ENCODE measurements around the gene ZNF205. TPM values are rescaled to one million over a fixed set of nuclear protein-coding genes. Genes with fewer than 3 reads are reported as not detected.

The ZNF205 gene
- total and polyA plus RNA-seq, 2 donors (not counting 1 experiment from before 2014, with no cell fraction given): 3.4 to 16.0 TPM

DNA sequence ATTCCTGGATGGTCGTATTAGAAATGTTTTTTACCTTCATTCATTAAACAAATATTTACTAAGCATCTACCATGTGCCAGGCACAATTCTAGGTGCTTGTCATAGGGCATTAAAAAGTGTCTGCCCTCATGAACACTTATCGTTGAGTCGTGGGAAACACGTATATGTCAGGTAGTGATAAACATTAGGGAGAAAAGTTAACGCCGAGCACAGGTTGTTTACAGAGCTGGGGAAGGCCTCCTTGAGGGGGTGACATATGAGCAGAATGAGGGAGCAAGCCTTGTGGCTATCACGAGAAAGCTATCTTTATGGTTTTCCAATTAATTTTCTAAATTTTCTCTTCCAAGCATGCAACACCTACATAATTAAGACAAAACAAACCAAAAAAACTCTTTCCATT is 21.5 kb downstream of the ZNF205 start:
- Histone ChIP-seq H3K27ac (ENCODE audit: insufficient read depth, low read length) (peak overlapping the region; percentile 98), H3K4me1 (ENCODE audit: control insufficient read depth, extremely low read depth, insufficient read depth, low read length) (peaks cover 10% of the 10 kb centered on the region), H4K20me1 (ENCODE audit: control insufficient read depth, extremely low read depth, insufficient read depth, low read length) (no peaks in the 10 kb centered on the region), H3K36me3 (ENCODE audit: control insufficient read depth, insufficient read depth, low read length) (peaks cover 7% of the 10 kb centered on the region), H3K9me3 (ENCODE audit: control insufficient read depth, insufficient read depth, low read depth, low read length) (no peaks in the 10 kb centered on the region), H3K9ac (ENCODE audit: insufficient read depth, low read length) (peak overlapping the region; percentile 97), H3K4me2 (ENCODE audit: extremely low read depth, insufficient read depth, low read length) (peak overlapping the region; percentile 93), H3K79me2 (ENCODE audit: control insufficient read depth, insufficient read depth, low read length) (peaks cover 27% of the 10 kb centered on the region), H3K27me3 (ENCODE audit: control insufficient read depth, insufficient read depth, low read length) (no peaks in the 10 kb centered on the region), H2AFZ (ENCODE audit: low read length) (no peak overlapping the region), H3K4me3 (replicated peaks in 1 of 4; ENCODE audit: control extremely low read depth in 1 of 4, insufficient read depth in 1 of 4, low read depth in 3 of 4, low read length in 4 of 4) (peak overlapping the region; percentile 95 to 100 (median 98))
- TF ChIP-seq EZH2 (IDR thresholded peaks at IDR 0.05; ENCODE audit: low read length, missing control alignments): no peak
- TF ChIP-seq, protein P1, sequence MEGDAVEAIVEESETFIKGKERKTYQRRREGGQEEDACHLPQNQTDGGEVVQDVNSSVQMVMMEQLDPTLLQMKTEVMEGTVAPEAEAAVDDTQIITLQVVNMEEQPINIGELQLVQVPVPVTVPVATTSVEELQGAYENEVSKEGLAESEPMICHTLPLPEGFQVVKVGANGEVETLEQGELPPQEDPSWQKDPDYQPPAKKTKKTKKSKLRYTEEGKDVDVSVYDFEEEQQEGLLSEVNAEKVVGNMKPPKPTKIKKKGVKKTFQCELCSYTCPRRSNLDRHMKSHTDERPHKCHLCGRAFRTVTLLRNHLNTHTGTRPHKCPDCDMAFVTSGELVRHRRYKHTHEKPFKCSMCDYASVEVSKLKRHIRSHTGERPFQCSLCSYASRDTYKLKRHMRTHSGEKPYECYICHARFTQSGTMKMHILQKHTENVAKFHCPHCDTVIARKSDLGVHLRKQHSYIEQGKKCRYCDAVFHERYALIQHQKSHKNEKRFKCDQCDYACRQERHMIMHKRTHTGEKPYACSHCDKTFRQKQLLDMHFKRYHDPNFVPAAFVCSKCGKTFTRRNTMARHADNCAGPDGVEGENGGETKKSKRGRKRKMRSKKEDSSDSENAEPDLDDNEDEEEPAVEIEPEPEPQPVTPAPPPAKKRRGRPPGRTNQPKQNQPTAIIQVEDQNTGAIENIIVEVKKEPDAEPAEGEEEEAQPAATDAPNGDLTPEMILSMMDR (conservative IDR thresholded peaks at IDR 0.05 in 1 of 2, IDR thresholded peaks at IDR 0.05 in 1 of 2; ENCODE audit: low read depth in 1 of 2, low read length in 2 of 2): no peak
- no peak for DNase-seq (ENCODE audit: low read depth in 2 of 2)

DNA sequence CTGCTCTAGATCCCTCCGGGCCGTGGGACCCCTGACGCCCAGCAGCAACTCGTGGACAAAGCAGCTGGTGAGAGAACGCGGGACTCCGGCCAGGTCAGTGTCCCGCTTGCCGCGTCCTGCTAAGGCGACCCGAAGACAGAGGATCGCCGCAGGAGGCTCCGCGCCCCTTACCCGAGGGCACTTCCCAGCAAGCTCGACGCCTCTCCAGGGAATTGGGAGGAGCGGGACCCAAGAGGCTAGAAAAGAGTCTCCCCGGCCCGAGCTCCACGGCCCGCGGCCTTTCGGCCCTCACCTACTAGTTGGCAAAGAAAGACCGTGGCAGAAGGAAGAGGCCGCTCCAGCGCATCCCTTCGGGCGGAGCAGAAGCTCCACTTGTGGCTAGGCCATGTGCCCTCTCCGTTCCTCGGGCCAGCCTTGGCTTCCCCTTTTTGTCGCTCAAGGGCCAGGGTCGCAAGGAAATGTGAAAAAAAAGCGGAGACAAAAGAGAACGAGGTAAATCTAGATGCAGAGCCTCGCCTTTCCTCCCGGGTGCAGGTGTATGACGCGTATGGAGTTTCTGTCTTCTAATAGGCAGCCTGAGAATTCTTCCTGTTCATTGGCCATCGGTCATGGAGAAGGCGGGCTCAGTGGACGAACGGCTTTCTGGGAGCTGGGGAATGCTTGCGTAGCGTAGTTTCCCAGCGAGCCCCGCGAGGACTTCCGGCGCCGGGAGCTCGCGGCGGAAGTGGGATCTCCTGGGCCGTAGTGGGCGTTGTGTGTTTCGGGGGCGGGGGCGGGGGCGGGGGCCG is 22.1 kb downstream of the ZNF205 start, which contains the start of gene ZNF213:
Gene ZNF213 (plus strand): TSS at position 692 of the 788 bp plus-strand sequence. CDS start 2,252 bp downstream, outside the sequence.
- Histone ChIP-seq H3K4me1 (ENCODE audit: control insufficient read depth, extremely low read depth, insufficient read depth, low read length) (peaks cover 5% of the 10 kb centered on the region), H3K36me3 (ENCODE audit: control insufficient read depth, insufficient read depth, low read length) (peaks cover 7% of the 10 kb centered on the region), H3K4me3 (replicated peaks in 1 of 4; ENCODE audit: control extremely low read depth in 1 of 4, insufficient read depth in 1 of 4, low read depth in 3 of 4, low read length in 4 of 4) (peak within 1 kb of the TSS; percentile 97 to 100 (median 99)), H3K4me2 (ENCODE audit: extremely low read depth, insufficient read depth, low read length) (peak within 1 kb of the TSS; percentile 99), H3K79me2 (ENCODE audit: control insufficient read depth, insufficient read depth, low read length) (peaks cover 27% of the 10 kb centered on the region), H3K9me3 (ENCODE audit: control insufficient read depth, insufficient read depth, low read depth, low read length) (no peaks in the 10 kb centered on the region), H2AFZ (ENCODE audit: low read length) (peak within 1 kb of the TSS; percentile 92), H3K27me3 (ENCODE audit: control insufficient read depth, insufficient read depth, low read length) (no peaks in the 10 kb centered on the region), H4K20me1 (ENCODE audit: control insufficient read depth, extremely low read depth, insufficient read depth, low read length) (no peaks in the 10 kb centered on the region), H3K27ac (ENCODE audit: insufficient read depth, low read length) (peak within 1 kb of the TSS; percentile 98), H3K9ac (ENCODE audit: insufficient read depth, low read length) (peak within 1 kb of the TSS; percentile 97)
- peak; percentile 97 for DNase-seq (ENCODE audit: low read depth in 2 of 2)
- TF ChIP-seq, protein P1 (conservative IDR thresholded peaks at IDR 0.05 in 1 of 2, IDR thresholded peaks at IDR 0.05 in 1 of 2; ENCODE audit: low read depth in 1 of 2, low read length in 2 of 2): no peak
- no peak for TF ChIP-seq EZH2 (IDR thresholded peaks at IDR 0.05; ENCODE audit: low read length, missing control alignments)

DNA sequence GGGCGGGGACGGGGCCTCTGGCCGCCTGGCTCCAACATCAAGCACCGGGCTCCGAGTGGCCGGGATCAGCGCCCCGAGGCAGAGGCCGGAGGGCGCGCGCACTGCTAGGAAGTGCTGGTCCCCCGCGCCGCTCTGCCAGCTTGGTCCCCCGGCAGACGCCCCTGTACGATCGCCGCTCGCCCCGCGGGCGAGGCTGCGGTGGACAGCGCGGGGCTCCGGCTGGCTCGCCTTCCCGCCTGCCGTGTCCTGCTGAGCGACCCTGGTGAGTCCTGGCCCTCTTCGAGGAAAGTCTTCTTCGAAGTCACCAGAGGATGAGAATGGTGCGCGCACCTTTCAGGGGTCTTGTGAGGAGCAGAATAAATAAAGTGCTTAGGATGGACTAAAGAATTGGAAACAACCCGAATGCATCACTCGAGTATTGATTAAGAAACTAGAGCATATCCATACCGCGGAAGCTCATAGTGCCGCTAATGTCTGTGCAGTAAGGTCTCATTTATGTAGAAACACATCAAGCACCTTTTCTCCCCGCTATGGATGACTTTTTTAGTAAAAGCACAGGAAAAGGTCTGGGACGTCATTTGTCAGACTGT is 22.8 kb downstream of the ZNF205 start:
- no peaks in the 10 kb centered on the region for H4K20me1 ChIP-seq (ENCODE audit: control insufficient read depth, extremely low read depth, insufficient read depth, low read length)
- H3K4me2 ChIP-seq (ENCODE audit: extremely low read depth, insufficient read depth, low read length): peak overlapping the region; percentile 99
- H3K27ac ChIP-seq (ENCODE audit: insufficient read depth, low read length): peak overlapping the region; percentile 89
- TF ChIP-seq EZH2 (IDR thresholded peaks at IDR 0.05; ENCODE audit: low read length, missing control alignments): no peak
- TF ChIP-seq, protein P1 (conservative IDR thresholded peaks at IDR 0.05 in 1 of 2, IDR thresholded peaks at IDR 0.05 in 1 of 2; ENCODE audit: low read depth in 1 of 2, low read length in 2 of 2): no peak
- peaks cover 7% of the 10 kb centered on the region for H3K36me3 ChIP-seq (ENCODE audit: control insufficient read depth, insufficient read depth, low read length)
- no peaks in the 10 kb centered on the region for H3K27me3 ChIP-seq (ENCODE audit: control insufficient read depth, insufficient read depth, low read length)
- DNase-seq (ENCODE audit: low read depth in 2 of 2): peak in 1 of 2 donors; percentile 23
- H3K9ac ChIP-seq (ENCODE audit: insufficient read depth, low read length): peak overlapping the region; percentile 86
- H3K4me1 ChIP-seq (ENCODE audit: control insufficient read depth, extremely low read depth, insufficient read depth, low read length): peaks cover 2% of the 10 kb centered on the region
- peaks cover 27% of the 10 kb centered on the region for H3K79me2 ChIP-seq (ENCODE audit: control insufficient read depth, insufficient read depth, low read length)
- H3K9me3 ChIP-seq (ENCODE audit: control insufficient read depth, insufficient read depth, low read depth, low read length): no peaks in the 10 kb centered on the region
- peak overlapping the region; percentile 91 for H2AFZ ChIP-seq (ENCODE audit: low read length)
- H3K4me3 ChIP-seq (replicated peaks in 1 of 4; ENCODE audit: control extremely low read depth in 1 of 4, insufficient read depth in 1 of 4, low read depth in 3 of 4, low read length in 4 of 4): peak overlapping the region; percentile 87 to 99 (median 98)
